OCI-LY1 (cell line): Measurements from ENCODE around the gene COMMD10.

Experiments
- CTCF ChIP-seq: fragments of 200-600 bp; sonication (generic), shearing (Covaris generic); IDR thresholded peaks from 2 replicates; pipeline ENCODE4 v1.5.1; 2017; ENCODE audit warnings: mild to moderate bottlenecking, antibody characterized with exemption, low read length, moderate library complexity, mixed read lengths
- EZH2 ChIP-seq: fragments of 200-600 bp; sonication (generic), shearing (Covaris generic); IDR thresholded peaks from 2 replicates; pipeline ENCODE4 v1.8.0; 2017; ENCODE audit warnings: borderline replicate concordance, mixed run types, mild to moderate bottlenecking, antibody characterized with exemption, low read length, moderate library complexity, mixed read lengths

DNA sequence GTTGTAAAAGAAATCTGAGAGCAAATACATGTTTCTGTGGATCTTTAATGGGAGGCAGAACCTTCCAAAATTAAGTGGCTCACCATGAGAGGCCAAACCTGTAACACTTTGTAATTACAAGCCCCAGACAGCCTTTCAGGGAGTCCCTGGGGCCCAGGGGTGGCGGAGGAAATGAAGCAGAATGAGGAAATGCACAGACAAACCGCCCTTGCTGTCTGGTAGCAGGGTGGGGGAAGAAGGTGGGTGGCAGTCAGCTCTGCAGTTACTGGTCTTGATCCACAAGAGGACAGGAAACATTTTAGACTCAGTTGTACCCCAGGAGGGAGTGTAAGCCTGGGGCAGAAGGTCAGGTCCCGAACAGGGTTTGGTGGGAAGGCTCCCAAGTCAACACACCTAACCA is 46.0 kb upstream of the COMMD10 start:
- no peak for TF ChIP-seq CTCF
- no peak for TF ChIP-seq EZH2
